Ishikawa (cell line): ENCODE results near the gene CHCHD3.

ENCODE experiments used
- CEBPB ChIP-seq: IDR thresholded peaks from 2 replicates; pipeline ENCODE4 v1.6.1; 2012
- CREB1 ChIP-seq: IDR thresholded peaks from 2 replicates; pipeline ENCODE4 v1.6.1; 2012; ENCODE audit warnings: low read depth
- EGR1 ChIP-seq: IDR thresholded peaks from 2 replicates; pipeline ENCODE4 v1.6.1; 2012
- EP300 ChIP-seq: IDR thresholded peaks from 2 replicates; pipeline ENCODE4 v1.6.1; 2012; ENCODE audit warnings: borderline replicate concordance
- FOXM1 ChIP-seq: IDR thresholded peaks from 2 replicates; pipeline ENCODE4 v1.6.1; 2012; ENCODE audit warnings: low read depth, borderline replicate concordance
- MAX ChIP-seq: IDR thresholded peaks from 2 replicates; pipeline ENCODE4 v1.6.1; 2012
- RAD21 ChIP-seq: IDR thresholded peaks from 2 replicates; pipeline ENCODE4 v1.6.1; 2012; ENCODE audit warnings: low read depth
- REST ChIP-seq: IDR thresholded peaks from 2 replicates; pipeline ENCODE4 v1.6.1; 2012; ENCODE audit warnings: low read depth, mild to moderate bottlenecking
- TAF1 ChIP-seq: IDR thresholded peaks from 2 replicates; pipeline ENCODE4 v1.6.1; 2012; ENCODE audit warnings: low read depth, mild to moderate bottlenecking
- TCF12 ChIP-seq: IDR thresholded peaks from 2 replicates; pipeline ENCODE4 v1.6.1; 2012; ENCODE audit warnings: low read depth
- TEAD4 ChIP-seq: IDR thresholded peaks from 2 replicates; pipeline ENCODE4 v1.6.1; 2012
- USF1 ChIP-seq: IDR thresholded peaks from 2 replicates; pipeline ENCODE4 v1.6.1; 2012
- YY1 ChIP-seq: IDR thresholded peaks from 2 replicates; pipeline ENCODE4 v1.6.1; 2012; ENCODE audit warnings: low read depth
- ZBTB7A ChIP-seq: IDR thresholded peaks from 2 replicates; pipeline ENCODE4 v1.6.1; 2012; ENCODE audit warnings: low read depth

- TF ChIP-seq USF1 (no peak), EP300 (no peak), TCF12 (no peak), FOXM1 (no peak), REST (no peak), CREB1 (no peak), YY1 (no peak), MAX (no peak), TAF1 (no peak), RAD21 (no peak), EGR1 (no peak), CEBPB (no peak), TEAD4 (no peak), ZBTB7A (no peak)
Observed at GRCh38 chr7:132861940-132862554, 219.8 kb downstream of the CHCHD3 start.
